ENCODE data around the gene FAAP24.

DNA sequence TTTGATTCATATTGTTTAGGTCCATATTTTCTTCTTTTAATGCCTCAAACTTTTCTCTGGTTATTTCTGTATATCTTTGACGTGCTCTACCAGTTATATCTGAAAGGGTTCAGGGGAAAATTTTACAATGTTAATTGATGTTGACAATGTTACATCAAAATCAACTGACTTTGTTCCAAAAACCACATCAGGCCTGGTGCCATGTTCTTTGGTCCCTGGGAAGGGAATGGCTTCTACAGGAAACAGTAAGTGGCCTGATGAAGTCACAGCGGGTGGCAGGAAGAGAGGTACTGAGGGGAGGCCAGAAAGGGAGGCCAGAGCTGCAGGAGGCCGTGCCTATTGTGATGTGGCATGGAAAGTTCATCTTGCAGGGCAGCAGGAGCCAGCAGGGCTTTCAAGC, 38.5 kb upstream of the FAAP24 start:
- TF ChIP-seq FEZF1 (tag by site-specific recombination; IDR thresholded peaks at IDR 0.05) (no peak), YY1 (tag by site-specific recombination; IDR thresholded peaks at IDR 0.05) (no peak), ZNF146 (tag by site-specific recombination; IDR thresholded peaks at IDR 0.05) (no peak), ZNF174 (tag by site-specific recombination; IDR thresholded peaks at IDR 0.05) (no peak), ZNF274 (IDR thresholded peaks at IDR 0.05; ENCODE audit: low read length) (no peak), ZNF274 (tag by site-specific recombination; IDR thresholded peaks at IDR 0.05; ENCODE audit: borderline replicate concordance) (no peak), SALL2 (tag by site-specific recombination; IDR thresholded peaks at IDR 0.05; ENCODE audit: borderline replicate concordance) (no peak)
- TF ChIP-seq, protein P1, sequence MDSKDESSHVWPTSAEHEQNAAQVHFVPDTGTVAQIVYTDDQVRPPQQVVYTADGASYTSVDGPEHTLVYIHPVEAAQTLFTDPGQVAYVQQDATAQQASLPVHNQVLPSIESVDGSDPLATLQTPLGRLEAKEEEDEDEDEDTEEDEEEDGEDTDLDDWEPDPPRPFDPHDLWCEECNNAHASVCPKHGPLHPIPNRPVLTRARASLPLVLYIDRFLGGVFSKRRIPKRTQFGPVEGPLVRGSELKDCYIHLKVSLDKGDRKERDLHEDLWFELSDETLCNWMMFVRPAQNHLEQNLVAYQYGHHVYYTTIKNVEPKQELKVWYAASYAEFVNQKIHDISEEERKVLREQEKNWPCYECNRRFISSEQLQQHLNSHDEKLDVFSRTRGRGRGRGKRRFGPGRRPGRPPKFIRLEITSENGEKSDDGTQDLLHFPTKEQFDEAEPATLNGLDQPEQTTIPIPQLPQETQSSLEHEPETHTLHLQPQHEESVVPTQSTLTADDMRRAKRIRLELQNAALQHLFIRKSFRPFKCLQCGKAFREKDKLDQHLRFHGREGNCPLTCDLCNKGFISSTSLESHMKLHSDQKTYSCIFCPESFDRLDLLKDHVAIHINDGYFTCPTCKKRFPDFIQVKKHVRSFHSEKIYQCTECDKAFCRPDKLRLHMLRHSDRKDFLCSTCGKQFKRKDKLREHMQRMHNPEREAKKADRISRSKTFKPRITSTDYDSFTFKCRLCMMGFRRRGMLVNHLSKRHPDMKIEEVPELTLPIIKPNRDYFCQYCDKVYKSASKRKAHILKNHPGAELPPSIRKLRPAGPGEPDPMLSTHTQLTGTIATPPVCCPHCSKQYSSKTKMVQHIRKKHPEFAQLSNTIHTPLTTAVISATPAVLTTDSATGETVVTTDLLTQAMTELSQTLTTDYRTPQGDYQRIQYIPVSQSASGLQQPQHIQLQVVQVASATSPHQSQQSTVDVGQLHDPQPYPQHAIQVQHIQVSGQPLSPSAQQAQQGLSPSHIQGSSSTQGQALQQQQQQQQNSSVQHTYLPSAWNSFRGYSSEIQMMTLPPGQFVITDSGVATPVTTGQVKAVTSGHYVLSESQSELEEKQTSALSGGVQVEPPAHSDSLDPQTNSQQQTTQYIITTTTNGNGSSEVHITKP (tag by site-specific recombination; IDR thresholded peaks at IDR 0.05) = no peak
- TF ChIP-seq, protein P2, sequence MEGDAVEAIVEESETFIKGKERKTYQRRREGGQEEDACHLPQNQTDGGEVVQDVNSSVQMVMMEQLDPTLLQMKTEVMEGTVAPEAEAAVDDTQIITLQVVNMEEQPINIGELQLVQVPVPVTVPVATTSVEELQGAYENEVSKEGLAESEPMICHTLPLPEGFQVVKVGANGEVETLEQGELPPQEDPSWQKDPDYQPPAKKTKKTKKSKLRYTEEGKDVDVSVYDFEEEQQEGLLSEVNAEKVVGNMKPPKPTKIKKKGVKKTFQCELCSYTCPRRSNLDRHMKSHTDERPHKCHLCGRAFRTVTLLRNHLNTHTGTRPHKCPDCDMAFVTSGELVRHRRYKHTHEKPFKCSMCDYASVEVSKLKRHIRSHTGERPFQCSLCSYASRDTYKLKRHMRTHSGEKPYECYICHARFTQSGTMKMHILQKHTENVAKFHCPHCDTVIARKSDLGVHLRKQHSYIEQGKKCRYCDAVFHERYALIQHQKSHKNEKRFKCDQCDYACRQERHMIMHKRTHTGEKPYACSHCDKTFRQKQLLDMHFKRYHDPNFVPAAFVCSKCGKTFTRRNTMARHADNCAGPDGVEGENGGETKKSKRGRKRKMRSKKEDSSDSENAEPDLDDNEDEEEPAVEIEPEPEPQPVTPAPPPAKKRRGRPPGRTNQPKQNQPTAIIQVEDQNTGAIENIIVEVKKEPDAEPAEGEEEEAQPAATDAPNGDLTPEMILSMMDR (tag by site-specific recombination; IDR thresholded peaks at IDR 0.05) = no peak

All from HEK293 (cell line).